SIG-M5 (cell line): ENCODE measurements around the gene AMER3.
"Not testable (repeated sequence)": the region's sequence is repeated elsewhere in the genome, so short reads cannot be mapped to it uniquely, and the experiment has no call there.

Experiments used
- DNase-seq: peaks from one replicate; lab custom pipeline; 2025; lab: John Stamatoyannopoulos, UW

Gene AMER3

GRCh38 chr2:130755256-130756052 lies at the start of gene AMER3:
Gene AMER3 (plus strand): TSS chr2:130755540. CDS start chr2:130762073, 6,533 bp downstream.
- no peak for DNase-seq

GRCh38 chr2:130714795-130715194 lies 40.5 kb upstream of the AMER3 start:
- DNase-seq, result not testable (repeated sequence)

- no peak for DNase-seq
These were observed 35.3 kb upstream of the AMER3 start for GRCh38 chr2:130720036-130720435.

GRCh38 chr2:130720528-130720927 lies 34.8 kb upstream of the AMER3 start:
- DNase-seq, result no peak

- DNase-seq, result no peak
These were observed 30.9 kb upstream of the AMER3 start for GRCh38 chr2:130724455-130724854.

GRCh38 chr2:130726614-130727180 lies 28.6 kb upstream of the AMER3 start:
- no peak for DNase-seq

- no peak for DNase-seq
These were observed 27.9 kb upstream of the AMER3 start for GRCh38 chr2:130727286-130727924.

GRCh38 chr2:130728007-130728454 lies 27.3 kb upstream of the AMER3 start:
- no peak for DNase-seq

GRCh38 chr2:130728549-130729316 lies 26.6 kb upstream of the AMER3 start, which contains the start of gene GPR148:
Gene GPR148 (plus strand): TSS chr2:130729070. CDS start chr2:130729152, 82 bp downstream.
- DNase-seq, result no peak

GRCh38 chr2:130729322-130730299 lies 25.7 kb upstream of the AMER3 start:
- DNase-seq, result no peak

- DNase-seq, result not testable (repeated sequence)
These were observed 23.1 kb upstream of the AMER3 start for GRCh38 chr2:130732257-130732656.

- no peak for DNase-seq
These were observed 20.1 kb upstream of the AMER3 start for GRCh38 chr2:130735200-130735599.

GRCh38 chr2:130736487-130736886 lies 18.9 kb upstream of the AMER3 start:
- DNase-seq, result no peak

- no peak for DNase-seq
These were observed 17.7 kb upstream of the AMER3 start for GRCh38 chr2:130737592-130737991.

GRCh38 chr2:130740671-130741070 lies 14.7 kb upstream of the AMER3 start:
- no peak for DNase-seq

- DNase-seq, result no peak
These were observed 12.1 kb upstream of the AMER3 start for GRCh38 chr2:130743278-130743677.

- no peak for DNase-seq
These were observed 10.8 kb upstream of the AMER3 start for GRCh38 chr2:130744287-130745117.

GRCh38 chr2:130749078-130749477 lies 6.3 kb upstream of the AMER3 start:
- DNase-seq, result no peak

GRCh38 chr2:130749641-130750040 lies 5.7 kb upstream of the AMER3 start:
- DNase-seq, result no peak

- DNase-seq, result no peak
These were observed 529 bp upstream of the AMER3 start for GRCh38 chr2:130754811-130755210.
